GM18511 (cell line): ENCODE results near the gene CDK4.
"Not testable (repeated sequence)": the region's sequence is repeated elsewhere in the genome, so short reads cannot be mapped to it uniquely, and the experiment has no call there.

Experiments
- ATAC-seq: cut with Tn5 transposase; IDR thresholded peaks from one replicate; pipeline ENCODE4 v1.9.1; 2021; ENCODE audit warnings: mild to moderate bottlenecking, moderate library complexity; ENCODE audit not compliant: unreplicated experiment

Gene CDK4

DNA sequence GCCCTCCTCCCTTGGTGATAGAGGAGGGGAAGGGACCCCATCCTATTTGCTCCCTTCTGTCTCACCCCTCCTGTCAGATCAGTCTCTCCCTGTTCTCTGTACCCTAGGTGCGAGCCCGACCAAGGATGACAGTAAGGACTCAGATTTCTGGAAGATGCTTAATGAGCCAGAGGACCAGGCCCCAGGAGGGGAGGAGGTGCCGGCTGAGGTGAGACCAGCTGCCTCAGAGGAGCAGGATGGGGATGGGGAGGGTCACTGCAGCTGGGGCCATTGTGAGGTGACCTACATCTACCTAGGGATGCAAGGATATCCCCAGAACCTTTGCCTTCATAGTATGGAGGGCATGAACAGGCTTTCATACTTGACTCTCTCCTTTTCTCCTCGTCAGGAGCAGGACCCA is 35.8 kb downstream of the CDK4 start:
- ATAC-seq: no peak

DNA sequence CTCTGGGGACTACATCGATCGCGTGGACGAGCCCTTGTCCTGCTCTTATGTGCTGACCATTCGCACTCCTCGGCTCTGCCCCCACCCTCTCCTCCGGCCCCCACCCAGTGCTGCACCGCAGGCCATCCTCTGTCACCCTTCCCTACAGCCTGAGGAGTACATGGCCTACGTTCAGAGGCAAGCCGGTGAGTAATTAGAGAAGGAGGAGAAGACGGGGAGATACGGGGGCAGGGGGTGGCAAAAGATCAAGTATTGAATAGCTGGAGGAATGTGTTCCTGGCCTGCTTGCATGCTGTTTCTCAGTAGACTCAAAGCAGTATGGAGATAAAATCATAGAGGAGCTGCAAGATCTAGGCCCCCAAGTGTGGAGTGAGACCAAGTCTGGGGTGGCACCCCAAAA is 36.3 kb downstream of the CDK4 start:
- no peak for ATAC-seq

DNA sequence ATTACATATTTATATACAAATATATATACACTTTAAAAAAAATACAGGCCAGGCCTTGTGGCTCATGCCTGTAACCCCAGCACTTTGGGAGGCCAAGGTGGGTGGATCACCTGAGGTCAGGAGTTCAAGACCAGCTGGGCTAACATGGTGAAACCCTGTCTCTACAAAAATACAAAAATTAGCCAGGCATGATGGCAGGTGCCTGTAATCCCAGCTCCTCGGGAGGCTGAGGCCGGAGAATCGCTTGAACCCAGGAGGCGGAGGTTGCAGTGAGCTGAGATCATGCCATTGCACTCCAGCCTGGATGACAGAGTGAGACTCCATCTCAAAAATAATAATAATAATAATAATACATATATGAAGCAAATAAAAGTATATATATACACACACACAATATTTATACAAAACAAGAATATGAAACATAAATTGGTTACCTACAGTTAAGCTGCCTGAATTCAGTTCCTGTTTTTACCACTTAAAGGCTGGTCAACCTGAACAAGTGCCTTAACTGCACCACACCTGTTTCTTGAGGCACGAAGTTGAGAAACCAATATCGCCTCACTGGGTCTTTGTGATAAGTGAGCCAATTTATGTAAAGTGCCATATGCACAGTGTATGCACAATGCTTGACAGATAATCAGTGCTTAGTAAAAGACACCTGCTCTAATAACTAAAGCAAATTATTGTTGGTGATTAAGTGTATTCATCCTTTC is 36.9 kb downstream of the CDK4 start:
- not testable (repeated sequence) for ATAC-seq

GRCh38 chr12:57713209-57713608 is 38.9 kb downstream of the CDK4 start:
- ATAC-seq: no peak

DNA sequence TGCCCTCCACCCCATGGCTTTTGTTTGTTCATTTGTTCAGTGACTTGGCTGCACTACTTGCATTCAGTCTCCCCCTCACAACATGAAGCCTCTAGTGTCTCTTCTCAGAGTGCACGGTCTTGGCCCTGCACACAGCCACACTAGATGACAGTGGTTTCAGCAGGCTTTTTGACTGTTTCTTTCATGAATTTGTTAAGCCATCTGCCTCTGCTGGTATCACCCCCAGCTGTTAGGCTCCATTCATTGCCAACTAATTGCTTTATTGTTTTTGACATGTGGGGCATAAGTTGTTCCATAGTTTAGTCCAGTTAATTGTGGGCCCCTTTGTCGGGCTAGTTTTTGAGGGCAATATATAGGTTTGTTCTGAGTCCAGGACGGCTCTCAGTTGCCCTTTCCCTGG is 39.4 kb downstream of the CDK4 start:
- no peak for ATAC-seq

DNA sequence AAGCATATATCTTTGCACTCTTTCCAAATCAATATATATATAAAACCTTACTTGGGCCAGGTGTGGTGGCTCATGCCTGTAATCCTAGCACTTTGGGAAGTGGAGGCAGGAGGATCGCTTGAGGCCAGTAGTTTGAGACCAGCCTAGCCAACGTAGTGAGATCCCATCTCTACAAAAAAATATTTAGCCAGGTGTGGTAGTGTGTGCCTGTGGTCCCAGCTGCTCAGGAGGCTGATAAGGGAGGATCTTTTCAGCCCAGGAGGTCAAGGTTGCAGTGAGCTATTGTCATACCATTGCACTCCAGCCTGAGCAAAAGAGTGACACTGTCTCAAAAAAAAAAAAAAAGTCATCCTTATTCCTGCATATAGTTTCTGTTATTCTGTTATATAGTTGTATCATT is 43.8 kb downstream of the CDK4 start:
- no peak for ATAC-seq

GRCh38 chr12:57707250-57707649 is 44.9 kb downstream of the CDK4 start:
- ATAC-seq: no peak

DNA sequence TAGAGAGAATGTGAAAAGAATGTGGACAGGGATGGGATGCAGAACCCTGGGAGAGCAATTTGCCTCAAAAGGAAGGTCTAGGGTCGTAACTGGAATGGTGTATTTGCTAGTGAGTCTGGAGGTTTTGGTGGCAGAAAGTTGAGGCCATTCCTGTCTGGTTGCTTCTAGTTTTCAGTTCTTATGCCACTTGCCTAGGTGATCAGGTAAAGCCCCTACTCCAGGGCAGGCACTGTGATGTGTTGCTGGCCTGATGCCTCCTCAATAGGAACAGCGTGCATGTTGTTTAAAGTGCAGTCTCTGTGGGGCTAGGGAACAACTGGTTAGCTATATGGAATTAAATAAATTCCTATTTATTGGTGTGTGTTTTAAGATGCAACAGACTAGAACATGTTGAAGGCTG is 51.8 kb downstream of the CDK4 start:
- ATAC-seq: no peak

GRCh38 chr12:57698414-57698813 is 53.7 kb downstream of the CDK4 start:
- no peak for ATAC-seq
